GM10266 (cell line): ENCODE data around the gene MGAM2.

ENCODE experiments used
- DNase-seq: peaks from one replicate; pipeline ENCODE4 v3.0.0; 2012; ENCODE audit errors: extremely low spot score
- TF ChIP-seq, protein P1 (sequence below): IDR thresholded peaks from 2 replicates; pipeline ENCODE4 v1.5.1; 2012; ENCODE audit warnings: mild to moderate bottlenecking, low read depth; ENCODE audit not compliant: control insufficient read depth, insufficient read depth; ENCODE audit errors: missing control alignments

The MGAM2 gene

DNA sequence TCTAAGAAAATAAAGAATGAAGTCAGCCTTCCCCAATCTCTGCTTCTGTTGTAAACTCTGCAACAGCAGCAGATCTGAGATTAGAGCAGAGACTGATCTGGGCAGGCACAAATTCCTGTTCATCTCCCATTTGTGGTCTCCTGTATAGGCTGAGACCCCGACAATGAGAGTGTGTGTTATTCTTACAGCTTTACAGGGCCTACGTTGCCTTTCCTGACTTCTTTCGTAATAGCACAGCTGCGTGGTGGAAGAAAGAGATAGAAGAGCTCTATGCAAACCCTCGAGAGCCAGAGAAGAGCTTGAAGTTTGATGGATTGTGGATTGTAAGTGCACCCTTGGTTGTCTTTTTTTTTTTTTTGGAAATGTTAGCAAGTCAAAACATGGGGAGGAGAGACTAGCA is 74.3 kb downstream of the MGAM2 start:
- TF ChIP-seq, protein P1, sequence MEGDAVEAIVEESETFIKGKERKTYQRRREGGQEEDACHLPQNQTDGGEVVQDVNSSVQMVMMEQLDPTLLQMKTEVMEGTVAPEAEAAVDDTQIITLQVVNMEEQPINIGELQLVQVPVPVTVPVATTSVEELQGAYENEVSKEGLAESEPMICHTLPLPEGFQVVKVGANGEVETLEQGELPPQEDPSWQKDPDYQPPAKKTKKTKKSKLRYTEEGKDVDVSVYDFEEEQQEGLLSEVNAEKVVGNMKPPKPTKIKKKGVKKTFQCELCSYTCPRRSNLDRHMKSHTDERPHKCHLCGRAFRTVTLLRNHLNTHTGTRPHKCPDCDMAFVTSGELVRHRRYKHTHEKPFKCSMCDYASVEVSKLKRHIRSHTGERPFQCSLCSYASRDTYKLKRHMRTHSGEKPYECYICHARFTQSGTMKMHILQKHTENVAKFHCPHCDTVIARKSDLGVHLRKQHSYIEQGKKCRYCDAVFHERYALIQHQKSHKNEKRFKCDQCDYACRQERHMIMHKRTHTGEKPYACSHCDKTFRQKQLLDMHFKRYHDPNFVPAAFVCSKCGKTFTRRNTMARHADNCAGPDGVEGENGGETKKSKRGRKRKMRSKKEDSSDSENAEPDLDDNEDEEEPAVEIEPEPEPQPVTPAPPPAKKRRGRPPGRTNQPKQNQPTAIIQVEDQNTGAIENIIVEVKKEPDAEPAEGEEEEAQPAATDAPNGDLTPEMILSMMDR = no peak
- no peak for DNase-seq

DNA sequence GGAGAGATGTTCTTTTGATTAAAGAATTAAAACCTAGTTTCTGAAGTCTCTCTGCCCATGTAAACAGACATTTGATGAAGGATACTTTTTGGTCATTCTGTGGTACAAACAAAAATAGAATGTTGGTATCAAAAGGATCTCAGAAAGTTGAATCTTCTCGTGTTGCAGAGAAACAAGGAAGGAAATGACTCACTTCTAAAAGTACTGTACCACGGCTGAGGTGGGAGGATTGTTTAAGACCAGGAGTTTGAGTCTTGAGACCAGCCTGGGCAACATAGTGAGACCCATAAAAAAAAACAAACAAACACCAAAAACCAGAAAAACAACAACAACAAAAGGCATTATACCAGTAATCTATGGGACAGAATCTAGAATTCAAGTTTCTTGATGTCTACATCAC is 76.6 kb downstream of the MGAM2 start:
- DNase-seq = no peak
- TF ChIP-seq, protein P1 = no peak

DNA sequence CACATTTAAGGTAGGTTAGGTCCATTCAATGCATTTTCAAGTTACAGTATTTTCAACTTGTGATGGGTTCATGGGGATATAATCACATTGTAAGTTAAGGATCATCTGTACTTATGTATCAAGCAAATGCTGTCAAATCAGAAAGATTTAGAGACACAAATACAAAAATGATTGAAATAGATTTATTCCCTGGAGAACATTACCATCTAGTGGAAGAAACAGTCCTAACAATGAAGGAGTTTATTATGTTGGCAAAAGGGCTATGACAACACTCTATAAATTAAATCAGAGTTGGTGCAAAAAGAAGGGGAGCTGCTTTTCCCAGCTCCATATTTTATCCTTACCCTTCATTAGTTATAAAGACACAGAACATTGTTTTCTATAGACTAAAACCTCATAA is 77.3 kb downstream of the MGAM2 start:
- TF ChIP-seq, protein P1 = no peak
- DNase-seq = no peak

DNA sequence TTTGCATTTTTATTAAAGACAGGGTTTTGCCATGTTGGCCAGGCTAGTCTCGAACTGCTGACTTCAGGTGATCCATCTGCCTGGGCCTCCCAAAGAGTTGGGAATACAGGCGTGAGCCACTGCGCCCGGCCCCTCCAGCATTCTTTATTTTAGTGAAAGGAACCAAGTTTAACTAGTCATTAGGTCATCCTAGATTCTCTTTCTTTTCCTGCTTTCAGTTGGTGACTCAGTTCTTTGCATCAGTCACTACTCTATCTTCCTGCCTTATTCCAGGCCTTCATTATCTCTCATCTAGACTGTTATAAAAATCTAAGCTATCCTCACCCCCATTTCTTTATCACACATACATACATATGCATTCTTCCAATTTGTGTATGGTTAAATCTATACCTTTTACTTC is 82.7 kb downstream of the MGAM2 start:
- no peak for DNase-seq

DNA sequence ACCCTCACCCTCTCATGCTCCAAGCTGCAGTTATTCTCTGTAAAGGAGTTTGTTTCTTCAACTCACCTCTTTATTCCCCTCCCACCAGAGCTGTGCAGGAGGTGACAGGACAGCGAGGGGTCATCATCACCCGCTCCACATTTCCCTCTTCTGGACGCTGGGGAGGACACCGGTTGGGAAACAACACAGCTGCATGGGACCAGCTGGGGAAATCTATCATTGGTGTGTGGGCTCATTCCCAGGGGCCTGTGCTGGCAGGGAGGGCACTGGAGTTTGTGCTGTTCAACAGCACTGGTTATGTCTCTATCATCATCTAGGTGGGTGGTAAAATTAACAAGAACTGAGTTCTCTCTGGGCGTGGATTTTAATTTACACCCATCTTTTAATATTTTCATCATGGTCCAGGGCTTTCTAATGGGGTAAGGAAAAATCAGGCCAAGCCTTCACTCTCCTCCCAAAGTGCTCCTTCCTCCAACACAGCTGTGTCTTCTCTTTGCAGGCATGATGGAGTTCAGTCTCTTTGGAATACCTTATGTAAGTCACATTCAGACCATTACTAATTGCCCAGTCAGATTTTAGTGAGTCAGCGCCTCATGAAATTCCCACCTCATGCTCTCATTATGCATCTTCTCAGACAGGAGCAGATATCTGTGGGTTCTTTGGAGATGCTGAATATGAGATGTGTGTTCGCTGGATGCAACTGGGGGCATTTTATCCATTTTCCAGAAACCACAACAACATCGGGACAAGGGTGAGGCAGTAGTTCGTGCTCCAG is 84.7 kb downstream of the MGAM2 start:
- TF ChIP-seq, protein P1 = no peak
- no peak for DNase-seq

More for the DNA sequence above, 82.7 kb downstream of the MGAM2 start:
- TF ChIP-seq, protein P1 = no peak

DNA sequence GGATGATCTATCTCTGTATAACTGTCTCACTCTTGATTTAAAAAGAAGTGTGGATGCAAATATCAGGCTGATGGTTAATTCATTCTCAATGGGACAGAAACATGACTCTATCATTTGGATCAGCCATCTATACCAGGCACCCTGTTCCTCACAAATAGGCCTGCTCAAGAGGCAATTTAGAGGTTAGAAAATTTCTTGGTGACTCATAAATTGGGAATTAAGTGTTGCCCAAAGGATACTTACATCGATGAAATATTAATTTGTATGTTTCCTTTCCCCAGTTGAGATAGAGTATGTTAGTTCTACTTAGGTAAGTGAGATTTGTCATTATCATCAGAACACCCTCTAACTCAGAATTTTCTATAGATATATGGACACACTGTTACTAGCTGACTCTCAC is 88.7 kb downstream of the MGAM2 start:
- no peak for DNase-seq
- TF ChIP-seq, protein P1 = no peak

DNA sequence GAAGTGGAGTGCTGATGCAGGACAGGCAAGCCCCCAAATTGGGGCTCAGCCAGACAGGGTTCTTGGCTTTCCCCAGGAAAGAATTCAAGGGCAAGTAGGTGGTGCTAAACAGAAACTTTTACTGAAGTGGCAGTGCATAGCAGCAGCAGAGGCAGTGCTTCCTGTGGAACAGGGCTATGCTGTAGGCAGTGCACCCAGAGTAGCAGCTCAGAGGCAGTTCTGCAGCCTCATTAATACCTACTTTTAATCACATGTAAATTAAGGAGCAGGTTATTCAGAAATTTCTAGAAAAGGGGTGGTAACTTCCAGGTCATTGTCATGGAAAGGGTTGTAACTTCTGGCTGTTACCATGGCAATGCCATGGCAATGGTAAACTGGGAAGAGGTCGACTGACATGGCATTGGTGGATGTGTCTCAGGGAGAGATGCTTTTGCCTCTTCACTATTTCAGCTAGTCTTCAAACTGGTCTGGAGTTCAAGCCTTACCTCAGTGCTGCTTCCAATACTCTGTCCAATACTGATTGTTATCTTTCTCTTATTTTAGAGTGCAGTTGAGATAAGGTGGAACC is 117.1 kb downstream of the MGAM2 start:
- DNase-seq = no peak
- TF ChIP-seq, protein P1 = no peak
